B cell (primary cell): ENCODE data around the gene EXOC3. TPM values are rescaled to one million over a fixed set of nuclear protein-coding genes. Genes with fewer than 3 reads are reported as not detected.

Experiments used
- ATAC-seq: fragments of 200-7000 bp; cut with Tn5 transposase; one replicate; pipeline ENCODE4 v1.10.0; 2021; ENCODE audit warnings: low read depth, mild to moderate bottlenecking, moderate number of reproducible peaks, moderate library complexity
- CTCF ChIA-PET: fragments of 350-600 bp; sonication (Branson Sonifier 250); formaldehyde crosslinking; loops from one replicate; lab custom pipeline; 2021; ENCODE audit warnings: antibody characterized with exemption, inconsistent platforms; lab: Charles Lee
- POLR2A ChIA-PET: fragments of 350-600 bp; sonication (Branson Sonifier 250); formaldehyde crosslinking; loops from one replicate; lab custom pipeline; 2021; ENCODE audit warnings: antibody characterized with exemption; lab: Charles Lee
- DNase-seq: peaks from one replicate; pipeline ENCODE4 v3.0.0; 2013
- H2AFZ ChIP-seq: 2 replicates; pipeline ENCODE4 v1.6.1; 2012; ENCODE audit warnings: mild to moderate bottlenecking, low read depth, low read length; ENCODE audit not compliant: insufficient read depth, poor library complexity, severe bottlenecking
- H3K27ac ChIP-seq, 2 donors: 1 replicate in 1 of 2; 2 replicates in 1 of 2; pipeline ENCODE4 v1.5.1; 2012 to 2013; ENCODE audit warnings: low read length in 2 of 2, mild to moderate bottlenecking in 2 of 2, moderate library complexity in 1 of 2
- H3K27me3 ChIP-seq, 4 experiments: fragments of 200-600 bp in 1 of 4; sonication (generic) in 1 of 4; replicated peaks in 1 of 4; 1 replicate in 2 of 4; 2 replicates in 2 of 4; pipeline versions ENCODE4 v1.6.1 to v1.7.0; 2013 to 2016; ENCODE audit warnings: low read length in 3 of 4, mild to moderate bottlenecking in 2 of 4, mixed read lengths in 1 of 4, moderate library complexity in 1 of 4; ENCODE audit not compliant: insufficient read depth in 4 of 4, control insufficient read depth in 3 of 4; ENCODE audit errors: control extremely low read depth in 1 of 4
- H3K36me3 ChIP-seq, 2 experiments: replicated peaks in 1 of 2; 1 replicate in 1 of 2; 2 replicates in 1 of 2; pipeline versions ENCODE4 v1.6.1 to v1.7.1; 2013; ENCODE audit warnings: low read length in 1 of 2; ENCODE audit not compliant: insufficient read depth in 2 of 2, control insufficient read depth in 1 of 2; ENCODE audit errors: control extremely low read depth in 1 of 2, extremely low read depth in 1 of 2
- H3K4me1 ChIP-seq, 2 donors: fragments of 200-600 bp in 1 of 2; sonication (generic) in 1 of 2; 1 replicate in 1 of 2; 2 replicates in 1 of 2; pipeline versions ENCODE4 v1.5.1 to v1.6.1; 2013 to 2017; ENCODE audit warnings: low read length in 2 of 2; ENCODE audit not compliant: control insufficient read depth in 2 of 2, insufficient read depth in 2 of 2
- H3K4me2 ChIP-seq: replicated peaks from 2 replicates; pipeline ENCODE3; 2012; ENCODE audit warnings: mild to moderate bottlenecking, low read depth, low read length; ENCODE audit not compliant: poor library complexity, severe bottlenecking
- H3K4me3 ChIP-seq, 5 experiments: fragments of 200-600 bp in 1 of 5; sonication (generic) in 1 of 5; 1 replicate in 3 of 5; 2 replicates in 2 of 5; pipeline versions ENCODE4 v1.5.1 to v1.7.0; 2011 to 2016; ENCODE audit warnings: low read length in 4 of 5, mild to moderate bottlenecking in 4 of 5, low read depth in 2 of 5, control low read depth in 1 of 5, moderate library complexity in 1 of 5; ENCODE audit not compliant: insufficient read depth in 1 of 5; ENCODE audit errors: control extremely low read depth in 1 of 5, extremely low read depth in 1 of 5
- H3K79me2 ChIP-seq: fragments of 200-600 bp; sonication (generic); one replicate; pipeline ENCODE4 v1.6.0; 2016; ENCODE audit warnings: low read length; ENCODE audit not compliant: control insufficient read depth, insufficient read depth
- H3K9ac ChIP-seq: fragments of 200-600 bp; sonication (generic); 2 replicates; pipeline ENCODE4 v1.6.1; 2017; ENCODE audit warnings: mild to moderate bottlenecking, low read length, moderate library complexity
- H3K9me3 ChIP-seq, 3 donors: one replicate each; pipeline versions ENCODE4 v1.6.1 to v1.7.1; 2013; ENCODE audit warnings: low read length in 2 of 3; ENCODE audit not compliant: control insufficient read depth in 2 of 3, insufficient read depth in 1 of 3; ENCODE audit errors: control extremely low read depth in 1 of 3
- H4K20me1 ChIP-seq: 2 replicates; pipeline ENCODE4 v1.6.0; 2012; ENCODE audit warnings: mild to moderate bottlenecking, low read length; ENCODE audit not compliant: insufficient read depth, control insufficient read depth, poor library complexity, severe bottlenecking
- H3K27ac Mint-ChIP-seq: one replicate; pipeline ENCODE4 v1.8.0; 2021; ENCODE audit warnings: mixed read lengths
- H3K27me3 Mint-ChIP-seq: one replicate; pipeline ENCODE4 v1.8.0; 2021; ENCODE audit warnings: mixed read lengths
- H3K4me1 Mint-ChIP-seq: one replicate; pipeline ENCODE4 v1.8.0; 2021; ENCODE audit warnings: mixed read lengths
- H3K4me3 Mint-ChIP-seq: one replicate; pipeline ENCODE4 v1.8.0; 2021; ENCODE audit warnings: mixed read lengths
- H3K9me3 Mint-ChIP-seq: one replicate; pipeline ENCODE4 v1.8.0; 2022; ENCODE audit warnings: mixed read lengths; ENCODE audit not compliant: insufficient read depth
- CTCF ChIP-seq: fragments of 200-600 bp; IDR thresholded peaks from one replicate; pipeline ENCODE4 v1.8.0; 2022; ENCODE audit warnings: antibody characterized with exemption, mild to moderate bottlenecking
- EZH2 ChIP-seq: IDR thresholded peaks from 2 replicates; pipeline ENCODE4 v1.6.1; 2012; ENCODE audit warnings: borderline replicate concordance, low read depth, mild to moderate bottlenecking, moderate library complexity, low read length; ENCODE audit not compliant: insufficient read depth, poor library complexity, severe bottlenecking
- WGBS: methylation state at CpG from one replicate; pipeline ENCODE4 v1.1.5; 2013; ENCODE audit warnings: missing lambda C conversion rate; ENCODE audit not compliant: insufficient coverage; 5-methylcytosine and 5-hydroxymethylcytosine counted together
- intact Hi-C: fragments of 100-400 bp; cut with micrococcal nuclease; formaldehyde crosslinking; loops from one replicate; pipeline ENCODE4 v1.10.0; 2022
- polyA plus RNA-seq: library from polyadenylated mRNA; depleted of rRNA; stranded (reverse); fragments of >200 nt; gene quantifications from 2 replicates; pipeline ENCODE4 v1.2.3, GENCODE V29; 2012
- total RNA-seq, 2 donors: library from RNA; stranded (reverse); fragments of 120-200 nt in 1 of 2; gene quantifications; 1 replicate in 1 of 2; 2 replicates in 1 of 2; pipeline versions ENCODE4 v1.2.3 to v1.2.4, GENCODE V29; 2013 to 2022

EXOC3 gene
- total and polyA plus RNA-seq, 2 donors (not counting 1 experiment from before 2014, with no cell fraction given) = 44.0 to 97.1 TPM

GRCh38 chr5:459562-460272 is 16.7 kb downstream of the EXOC3 start:
- intact Hi-C loops = loop anchor here (2.0 kb wide), 1 partner anchor 45 kb away; no protein-coding TSS in a partner anchor
- Histone ChIP-seq H3K27ac (no peak overlapping the region), H4K20me1 (peaks cover 46% of the 10 kb centered on the region), H3K27me3 (no peaks in the 10 kb centered on the region), H3K4me1 (peaks cover 10 to 11% of the 10 kb centered on the region in 2 donors), H3K36me3 (peaks cover 0 to 57% of the 10 kb centered on the region in 2 experiments), H3K9me3 (peaks cover 0 to 9% (median 0%) of the 10 kb centered on the region in 3 donors), H3K4me3 (no peak overlapping the region), H3K9ac (no peak overlapping the region), H3K4me2 (no peak overlapping the region), H2AFZ (no peak overlapping the region), H3K79me2 (peaks cover 40% of the 10 kb centered on the region)
- H3K27ac Mint-ChIP-seq = peak overlapping the region; percentile 6
- no peak for DNase-seq
- no peaks in the 10 kb centered on the region for H3K9me3 Mint-ChIP-seq
- ChIA-PET CTCF (interaction anchor here (1.3 kb wide), 1 partner anchor 13 kb away, joined by 4 read pairs; no protein-coding TSS in a partner anchor), POLR2A (no interaction called here)
- TF ChIP-seq EZH2 (no peak), CTCF (no peak)
- no peak overlapping the region for H3K4me3 Mint-ChIP-seq
- H3K4me1 Mint-ChIP-seq = peaks cover 16% of the 10 kb centered on the region
- 97% methylated on average over 16 of the region's 24 CpGs for WGBS
- ATAC-seq = no peak
- H3K27me3 Mint-ChIP-seq = no peaks in the 10 kb centered on the region

GRCh38 chr5:460273-460625 is 17.3 kb downstream of the EXOC3 start:
- Histone ChIP-seq H3K4me3 (no peak overlapping the region), H3K4me2 (no peak overlapping the region), H3K27ac (no peak overlapping the region), H3K36me3 (peaks cover 0 to 54% of the 10 kb centered on the region in 2 experiments), H4K20me1 (peaks cover 46% of the 10 kb centered on the region), H3K9me3 (peaks cover 0 to 14% (median 0%) of the 10 kb centered on the region in 3 donors), H3K9ac (no peak overlapping the region), H3K4me1 (peaks cover 15 to 16% of the 10 kb centered on the region in 2 donors), H3K79me2 (peaks cover 35% of the 10 kb centered on the region), H2AFZ (no peak overlapping the region), H3K27me3 (no peaks in the 10 kb centered on the region)
- Mint-ChIP-seq H3K27ac (no peak overlapping the region), H3K4me3 (no peak overlapping the region), H3K27me3 (no peaks in the 10 kb centered on the region), H3K4me1 (peaks cover 16% of the 10 kb centered on the region), H3K9me3 (no peaks in the 10 kb centered on the region)
- no peak for TF ChIP-seq CTCF
- TF ChIP-seq EZH2 = no peak
- POLR2A ChIA-PET = no interaction called here
- intact Hi-C loops = loop anchor here (2.0 kb wide), 1 partner anchor 45 kb away; no protein-coding TSS in a partner anchor
- CTCF ChIA-PET = no interaction called here
- 97% methylated on average over 8 of the region's 8 CpGs for WGBS
- ATAC-seq = no peak
- DNase-seq = no peak
